Prostate gland (tissue), 2 donors: ENCODE measurements around the gene CSK. TPM values are rescaled to one million over a fixed set of nuclear protein-coding genes. Genes with fewer than 3 reads are reported as not detected.

ENCODE experiments used
- DNase-seq: peaks from one replicate; pipeline ENCODE4 v3.0.0-alpha.2; 2019; ENCODE audit warnings: low spot score
- H3K27ac ChIP-seq, 2 donors: fragments of 200-600 bp; sonication (generic); 2 replicates each; pipeline ENCODE4 v1.5.1; 2017 to 2019
- H3K27me3 ChIP-seq: fragments of 200-600 bp; sonication (generic); replicated peaks from 2 replicates; pipeline ENCODE4 v1.5.1; 2019; ENCODE audit not compliant: insufficient read depth
- H3K36me3 ChIP-seq, 2 donors: fragments of 200-600 bp; sonication (generic); 1 replicate in 1 of 2; 2 replicates in 1 of 2; pipeline versions ENCODE4 v1.5.1 to v1.8.1; 2017 to 2019
- H3K4me1 ChIP-seq: fragments of 200-600 bp; sonication (generic); replicated peaks from 2 replicates; pipeline ENCODE4 v1.5.1; 2019
- H3K4me3 ChIP-seq, 2 donors: fragments of 200-600 bp; sonication (generic); 2 replicates each; pipeline ENCODE4 v1.5.1; 2017 to 2019
- H3K9me3 ChIP-seq: fragments of 200-600 bp; sonication (generic); 2 replicates; pipeline ENCODE4 v1.5.1; 2017
- POLR2A ChIP-seq: fragments of 450-650 bp; IDR thresholded peaks from one replicate; pipeline ENCODE4 v1.6.1; 2016; ENCODE audit warnings: antibody characterized with exemption, mild to moderate bottlenecking
- POLR2AphosphoS5 ChIP-seq: sonication (generic); formaldehyde crosslinking; IDR thresholded peaks from one replicate; pipeline ENCODE4 v1.6.1; 2017; ENCODE audit warnings: antibody characterized with exemption
- WGBS: methylation state at CpG from one replicate; pipeline ENCODE4 v1.1.5; 2018; 5-methylcytosine and 5-hydroxymethylcytosine counted together
- intact Hi-C: fragments of 100-400 bp; cut with DNase I; formaldehyde crosslinking; loops from one replicate; pipeline ENCODE4 v1.14.2; 2022
- total RNA-seq, 2 donors: library from RNA; depleted of rRNA; stranded (reverse); fragments of >200 nt; gene quantifications; one replicate each; pipeline ENCODE4 v1.1.0, GENCODE V29; 2016
- TF ChIP-seq, protein P1 (sequence below), 4 experiments: fragments of 200-600 bp in 2 of 4; fragments of 450-650 bp in 2 of 4; sonication (generic) in 2 of 4; IDR thresholded peaks; 1 replicate in 3 of 4; 2 replicates in 1 of 4; pipeline ENCODE4 v1.5.1; 2016 to 2019; ENCODE audit warnings: antibody characterized with exemption in 4 of 4, mild to moderate bottlenecking in 2 of 4, moderate library complexity in 2 of 4

CSK gene
- total RNA-seq, 2 donors from 2014 or later: 45.3 to 57.0 TPM

DNA sequence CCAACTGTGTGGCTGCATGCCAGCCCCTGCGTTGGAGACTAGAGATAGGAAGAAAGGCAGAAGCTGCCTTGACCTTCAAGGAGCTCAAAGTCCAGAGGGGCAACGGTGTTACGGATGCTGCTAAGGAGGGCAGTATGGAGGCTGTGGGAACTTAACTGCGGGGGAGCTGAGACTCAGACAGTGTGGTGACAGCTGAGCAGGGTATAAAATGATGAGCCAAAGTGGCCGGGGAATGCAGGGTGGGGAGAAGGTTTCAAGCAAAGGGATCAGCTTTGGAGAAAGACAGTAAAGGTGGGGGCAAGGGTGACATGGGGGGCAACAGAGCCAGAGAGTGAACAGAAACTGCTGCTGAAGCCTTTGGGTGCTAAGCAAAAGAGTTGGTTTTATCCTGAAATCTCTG is 39.5 kb upstream of the CSK start:
- no peak for DNase-seq
- no peaks in the 10 kb centered on the region for H3K36me3 ChIP-seq
- intact Hi-C loops: no loop called here
- H3K9me3 ChIP-seq: no peaks in the 10 kb centered on the region
- TF ChIP-seq POLR2AphosphoS5 (no peak), POLR2A (no peak)
- TF ChIP-seq, protein P1, sequence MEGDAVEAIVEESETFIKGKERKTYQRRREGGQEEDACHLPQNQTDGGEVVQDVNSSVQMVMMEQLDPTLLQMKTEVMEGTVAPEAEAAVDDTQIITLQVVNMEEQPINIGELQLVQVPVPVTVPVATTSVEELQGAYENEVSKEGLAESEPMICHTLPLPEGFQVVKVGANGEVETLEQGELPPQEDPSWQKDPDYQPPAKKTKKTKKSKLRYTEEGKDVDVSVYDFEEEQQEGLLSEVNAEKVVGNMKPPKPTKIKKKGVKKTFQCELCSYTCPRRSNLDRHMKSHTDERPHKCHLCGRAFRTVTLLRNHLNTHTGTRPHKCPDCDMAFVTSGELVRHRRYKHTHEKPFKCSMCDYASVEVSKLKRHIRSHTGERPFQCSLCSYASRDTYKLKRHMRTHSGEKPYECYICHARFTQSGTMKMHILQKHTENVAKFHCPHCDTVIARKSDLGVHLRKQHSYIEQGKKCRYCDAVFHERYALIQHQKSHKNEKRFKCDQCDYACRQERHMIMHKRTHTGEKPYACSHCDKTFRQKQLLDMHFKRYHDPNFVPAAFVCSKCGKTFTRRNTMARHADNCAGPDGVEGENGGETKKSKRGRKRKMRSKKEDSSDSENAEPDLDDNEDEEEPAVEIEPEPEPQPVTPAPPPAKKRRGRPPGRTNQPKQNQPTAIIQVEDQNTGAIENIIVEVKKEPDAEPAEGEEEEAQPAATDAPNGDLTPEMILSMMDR (IDR thresholded peaks at IDR 0.05): no peak
- no peaks in the 10 kb centered on the region for H3K4me1 ChIP-seq
- no peak overlapping the region for H3K27ac ChIP-seq
- no peak overlapping the region for H3K4me3 ChIP-seq
- whole genome bisulfite sequencing: 92% methylated on average over 5 of the region's 5 CpGs
- no peaks in the 10 kb centered on the region for H3K27me3 ChIP-seq

DNA sequence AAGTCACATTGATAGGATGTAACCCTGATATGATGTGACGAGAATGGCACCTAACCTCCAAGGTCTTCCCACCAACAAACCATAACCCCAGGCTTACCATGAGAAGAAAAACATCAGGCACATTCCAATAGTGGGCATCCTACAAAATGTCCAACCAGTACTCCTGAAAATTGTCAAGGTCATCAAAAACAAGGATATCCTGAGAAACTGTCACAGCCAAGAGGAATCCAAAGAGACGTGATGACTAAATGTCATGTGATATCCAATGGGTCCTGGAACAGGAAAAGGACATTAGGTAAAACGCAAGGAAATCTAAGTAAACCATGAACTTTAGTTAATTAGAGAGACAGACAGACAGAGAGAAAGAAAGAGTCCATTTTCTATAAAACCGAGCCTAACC is 35.5 kb upstream of the CSK start:
- Histone ChIP-seq H3K4me1 (no peaks in the 10 kb centered on the region), H3K27ac (no peak overlapping the region), H3K36me3 (no peaks in the 10 kb centered on the region), H3K27me3 (no peaks in the 10 kb centered on the region), H3K4me3 (no peak overlapping the region), H3K9me3 (no peaks in the 10 kb centered on the region)
- intact Hi-C loops: no loop called here
- no peak for TF ChIP-seq POLR2A
- TF ChIP-seq, protein P1 (IDR thresholded peaks at IDR 0.05): no peak
- TF ChIP-seq POLR2AphosphoS5: no peak
- no peak for DNase-seq
- 78% methylated on average over 4 of the region's 4 CpGs for WGBS

DNA sequence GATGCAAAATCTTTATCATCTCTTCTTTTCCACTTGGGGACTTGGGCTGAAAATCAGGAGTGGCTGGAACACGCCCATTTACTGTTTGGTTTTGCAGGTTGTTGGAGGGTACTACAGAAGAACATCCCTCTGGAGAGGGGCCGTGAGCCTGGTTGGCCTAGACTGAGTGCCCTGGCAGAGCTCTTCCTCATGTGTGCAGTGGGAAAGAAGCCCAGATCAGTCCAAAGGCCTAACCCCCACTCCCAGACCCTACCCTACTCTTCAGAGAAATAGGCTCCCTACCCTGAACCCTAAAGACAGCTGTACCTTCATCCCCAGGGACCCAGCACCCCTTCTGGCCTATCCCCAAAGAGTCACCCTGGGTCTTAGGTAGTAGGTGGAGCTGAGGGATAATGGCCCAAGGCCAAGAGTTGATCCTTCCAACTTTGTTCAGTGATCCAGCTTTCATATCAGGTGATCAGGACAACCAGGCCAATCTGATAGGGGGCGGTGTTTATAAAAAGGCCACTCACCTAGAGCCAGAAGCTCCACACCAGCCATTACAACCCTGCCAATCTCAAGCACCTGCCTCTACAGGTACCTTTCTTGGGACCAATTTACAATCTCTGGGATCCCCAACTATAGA is 33.4 kb upstream of the CSK start, which contains the start of gene CYP1A2:
Gene CYP1A2 (plus strand): TSS at position 524 of the 625 bp plus-strand sequence. CDS start 894 bp downstream, outside the sequence.
- intact Hi-C loops: no loop called here
- no peaks in the 10 kb centered on the region for H3K36me3 ChIP-seq
- TF ChIP-seq POLR2AphosphoS5 (no peak), POLR2A (no peak)
- TF ChIP-seq, protein P1 (IDR thresholded peaks at IDR 0.05): no peak

DNA sequence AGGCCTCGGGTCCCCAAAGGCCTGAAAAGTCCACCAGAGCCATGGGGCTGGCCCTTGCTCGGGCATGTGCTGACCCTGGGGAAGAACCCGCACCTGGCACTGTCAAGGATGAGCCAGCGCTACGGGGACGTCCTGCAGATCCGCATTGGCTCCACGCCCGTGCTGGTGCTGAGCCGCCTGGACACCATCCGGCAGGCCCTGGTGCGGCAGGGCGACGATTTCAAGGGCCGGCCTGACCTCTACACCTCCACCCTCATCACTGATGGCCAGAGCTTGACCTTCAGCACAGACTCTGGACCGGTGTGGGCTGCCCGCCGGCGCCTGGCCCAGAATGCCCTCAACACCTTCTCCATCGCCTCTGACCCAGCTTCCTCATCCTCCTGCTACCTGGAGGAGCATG is 32.0 kb upstream of the CSK start:
- 89% methylated on average over 20 of the region's 20 CpGs for WGBS
- no peaks in the 10 kb centered on the region for H3K9me3 ChIP-seq
- H3K4me1 ChIP-seq: no peaks in the 10 kb centered on the region
- intact Hi-C loops: no loop called here
- H3K27ac ChIP-seq: no peak overlapping the region
- TF ChIP-seq POLR2AphosphoS5 (no peak), POLR2A (no peak)
- TF ChIP-seq, protein P1 (IDR thresholded peaks at IDR 0.05): no peak
- no peaks in the 10 kb centered on the region for H3K27me3 ChIP-seq
- no peaks in the 10 kb centered on the region for H3K36me3 ChIP-seq
- DNase-seq: no peak
- no peak overlapping the region for H3K4me3 ChIP-seq

More for the DNA sequence above, 33.4 kb upstream of the CSK start, which contains the start of gene CYP1A2:
- 54% methylated on average over 3 of the region's 3 CpGs for WGBS
- no peak for DNase-seq
- no peaks in the 10 kb centered on the region for H3K9me3 ChIP-seq
- no peaks in the 10 kb centered on the region for H3K27me3 ChIP-seq
- H3K4me1 ChIP-seq: no peaks in the 10 kb centered on the region
- H3K27ac ChIP-seq: no peak within 1 kb of the TSS
- no peak within 1 kb of the TSS for H3K4me3 ChIP-seq

DNA sequence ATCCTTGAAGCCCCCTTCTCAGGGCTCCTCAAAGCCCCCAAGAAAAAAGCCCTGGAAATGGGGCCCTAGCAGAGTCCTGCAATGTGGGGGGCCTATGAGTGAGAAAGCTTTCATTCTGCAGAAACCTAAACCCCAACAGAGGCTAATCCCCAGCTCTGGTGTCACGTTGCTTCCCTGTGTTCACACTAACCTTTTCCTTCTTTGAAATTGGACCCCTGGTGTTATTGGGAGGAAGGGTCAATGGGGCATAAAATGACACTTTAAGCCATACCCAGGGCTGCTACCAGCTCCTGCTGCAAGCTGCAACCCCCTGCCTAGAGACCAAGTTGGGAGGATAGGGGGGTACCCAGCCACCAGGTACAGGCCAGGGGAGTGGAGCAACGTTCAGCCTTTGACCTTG is 31.1 kb upstream of the CSK start:
- DNase-seq: no peak
- intact Hi-C loops: no loop called here
- H3K27me3 ChIP-seq: no peaks in the 10 kb centered on the region
- H3K4me1 ChIP-seq: no peaks in the 10 kb centered on the region
- H3K27ac ChIP-seq: no peak overlapping the region
- no peak overlapping the region for H3K4me3 ChIP-seq
- WGBS: 49% methylated on average over 2 of the region's 2 CpGs
- H3K9me3 ChIP-seq: no peaks in the 10 kb centered on the region
- no peaks in the 10 kb centered on the region for H3K36me3 ChIP-seq
- TF ChIP-seq POLR2A: no peak
- TF ChIP-seq, protein P1 (IDR thresholded peaks at IDR 0.05): no peak
- no peak for TF ChIP-seq POLR2AphosphoS5
